ENCODE data around the gene TRIM28. TPM values are rescaled to one million over a fixed set of nuclear protein-coding genes. Genes with fewer than 3 reads are reported as not detected.

TRIM28 gene
- total and polyA plus RNA-seq, 9 of the 15 experiments (the other 6 are each of a cell fraction or from before 2014, with no cell fraction given) = 12.1 to 797 (median 490) TPM

GRCh38 chr19:58569191-58569942 is 25.5 kb downstream of the TRIM28 start:
- in situ Hi-C loops (cut with MboI) = no loop called here
- intact Hi-C loops (cut with micrococcal nuclease) = no loop called here
- H4K20me1 ChIP-seq (replicated peaks; ENCODE audit: control insufficient read depth, insufficient read depth, low read length) = no peaks in the 10 kb centered on the region
- H3K79me2 ChIP-seq (ENCODE audit: control insufficient read depth, insufficient read depth, low read length) = peaks cover 13% of the 10 kb centered on the region
- H3K4me1 ChIP-seq (replicated peaks in 1 of 2; ENCODE audit: control insufficient read depth in 2 of 2, insufficient read depth in 2 of 2, low read length in 2 of 2) = peaks cover 22 to 23% of the 10 kb centered on the region in 2 experiments; a peak in 4 of 5 replicates
- FAIRE-seq (no peak), ATAC-seq (no peak), DNase-seq (ENCODE audit: extremely low read depth in 1 of 4, low spot score in 3 of 4) (no peak)
- no TSS peak for BruUV-seq (replicated peaks)
- no peaks in the 10 kb centered on the region for H3K9me3 ChIP-seq (replicated peaks; ENCODE audit: control insufficient read depth, insufficient read depth, low read depth, low read length)
- H3K27ac ChIP-seq (ENCODE audit: extremely low read depth, low read depth, low read length) = no peak overlapping the region
- H3K4me2 ChIP-seq (ENCODE audit: insufficient read depth, low read length) = no peak overlapping the region
- no peaks in the 10 kb centered on the region for H3K9me1 ChIP-seq (ENCODE audit: control insufficient read depth, insufficient read depth, low read length)
- 83% methylated on average over 6 of the region's 6 CpGs for WGBS (ENCODE audit: insufficient coverage, low coverage, missing lambda C conversion rate)
- H3K36me3 ChIP-seq (ENCODE audit: control insufficient read depth, insufficient read depth, low read length) = peaks cover 42% of the 10 kb centered on the region; the same call in 2 of the 3 replicates
- H3K4me3 ChIP-seq = no peak overlapping the region
- TF ChIP-seq POLR2AphosphoS2 (IDR thresholded peaks at IDR 0.05; ENCODE audit: low read length) (0 out of 2 replicates have a peak, but pooled peaks have one; percentile 38), POLR2G (IDR thresholded peaks at IDR 0.05; ENCODE audit: low read depth, low read length) (peak; percentile 14; the same call in 1 of the 2 replicates), GABPB1 (CRISPR knock-in tag; IDR thresholded peaks at IDR 0.05) (no peak)
- TF ChIP-seq, protein P1, sequence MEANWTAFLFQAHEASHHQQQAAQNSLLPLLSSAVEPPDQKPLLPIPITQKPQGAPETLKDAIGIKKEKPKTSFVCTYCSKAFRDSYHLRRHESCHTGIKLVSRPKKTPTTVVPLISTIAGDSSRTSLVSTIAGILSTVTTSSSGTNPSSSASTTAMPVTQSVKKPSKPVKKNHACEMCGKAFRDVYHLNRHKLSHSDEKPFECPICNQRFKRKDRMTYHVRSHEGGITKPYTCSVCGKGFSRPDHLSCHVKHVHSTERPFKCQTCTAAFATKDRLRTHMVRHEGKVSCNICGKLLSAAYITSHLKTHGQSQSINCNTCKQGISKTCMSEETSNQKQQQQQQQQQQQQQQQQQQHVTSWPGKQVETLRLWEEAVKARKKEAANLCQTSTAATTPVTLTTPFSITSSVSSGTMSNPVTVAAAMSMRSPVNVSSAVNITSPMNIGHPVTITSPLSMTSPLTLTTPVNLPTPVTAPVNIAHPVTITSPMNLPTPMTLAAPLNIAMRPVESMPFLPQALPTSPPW (CRISPR knock-in tag; IDR thresholded peaks at IDR 0.05) = no peak
- H3K27me3 ChIP-seq (ENCODE audit: control insufficient read depth in 2 of 2, insufficient read depth in 2 of 2, low read length in 2 of 2) = no peaks in the 10 kb centered on the region
- no peak overlapping the region for H2AFZ ChIP-seq (ENCODE audit: low read depth, low read length)
- ChIA-PET POLR2A (interaction anchor here (0.6 to 2.8 kb wide), 2 partner anchors 10 to 1180 kb away, joined by 3 to 14 read pairs; partner anchors contain the start of gene ZNF548), CTCF (ENCODE audit: low intra/inter-chr PET ratio) (no interaction called here)
- H3K9ac ChIP-seq (ENCODE audit: insufficient read depth in 1 of 2, low read depth in 2 of 2, low read length in 2 of 2) = peak overlapping the region in 1 of 2 experiments; percentile 8; a peak in 2 of 4 replicates

Data from K562 (cell line).